HCT116 (cell line): ENCODE results near the gene TPBG. TPM values are rescaled to one million over a fixed set of nuclear protein-coding genes. Genes with fewer than 3 reads are reported as not detected.

Source experiments
- ATAC-seq: fragments of 200-7000 bp; cut with Tn5 transposase; 2 replicates; pipeline ENCODE4 v1.9.1; 2020; ENCODE audit warnings: mild to moderate bottlenecking, moderate library complexity
- BruUV-seq: library from RNA; stranded (reverse); fragments of 400-500 nt; replicated peaks from 2 replicates; lab custom pipeline; 2021; lab: Mats Ljungman, UMichigan
- CTCF ChIA-PET: fragments of 300-600 bp; sonication (Branson Sonifier 250); formaldehyde crosslinking; loops from one replicate; lab custom pipeline; 2021; ENCODE audit warnings: antibody characterized with exemption; lab: Charles Lee
- POLR2A ChIA-PET: fragments of 300-600, 350-600 bp; sonication (Branson Sonifier 250); formaldehyde crosslinking; loops from one replicate; lab custom pipeline; 2021; ENCODE audit warnings: antibody characterized with exemption; lab: Charles Lee
- RAD21 ChIA-PET, 2 experiments: fragments of 300-600 bp; sonication (Branson Sonifier 250); formaldehyde crosslinking; loops; one replicate each; lab custom pipeline; 2023; ENCODE audit warnings: low total read pairs in 2 of 2; ENCODE audit not compliant: uncharacterized antibody in 2 of 2, unreplicated experiment in 2 of 2, low non-redundant PET in 1 of 2; lab: Charles Lee
- DNase-seq: peaks from one replicate; pipeline ENCODE4 v3.0.0-alpha.2; 2010; ENCODE audit warnings: low read depth, low spot score
- H2AFZ ChIP-seq: fragments of 200-600 bp; shearing (Covaris generic), sonication (generic); 2 replicates; pipeline ENCODE4 v1.6.1; 2017; ENCODE audit warnings: low read depth, mixed run types, mixed read lengths, antibody characterized with exemption, low read length; ENCODE audit not compliant: poor library complexity, severe bottlenecking
- H3K27ac ChIP-seq: 2 replicates; pipeline ENCODE4 v1.5.1; 2012; ENCODE audit warnings: low read depth, low read length
- H3K27me3 ChIP-seq: fragments of 200-600 bp; sonication (generic); 2 replicates; pipeline ENCODE4 v1.6.1; 2016; ENCODE audit warnings: mixed run types, low read length, mixed read lengths; ENCODE audit not compliant: insufficient read depth
- H3K36me3 ChIP-seq, 2 experiments: fragments of 200-500 bp in 1 of 2; fragments of 200-600 bp in 1 of 2; sonication (Bioruptor generic) in 1 of 2; sonication (generic) in 1 of 2; 2 replicates each; pipeline versions ENCODE4 v1.5.1 to v1.6.1; 2014 to 2016; ENCODE audit warnings: low read length in 2 of 2, inconsistent platforms in 1 of 2, mixed read lengths in 1 of 2, mixed run types in 1 of 2; ENCODE audit not compliant: insufficient read depth in 2 of 2, control insufficient read depth in 1 of 2
- H3K4me1 ChIP-seq, 2 experiments: fragments of 200-600 bp in 1 of 2; sonication (generic) in 1 of 2; 2 replicates each; pipeline versions ENCODE4 v1.5.1 to v1.6.1; 2012 to 2017; ENCODE audit warnings: low read length in 2 of 2, inconsistent platforms in 1 of 2, mild to moderate bottlenecking in 1 of 2, mixed read lengths in 1 of 2, mixed run types in 1 of 2, moderate library complexity in 1 of 2; ENCODE audit not compliant: insufficient read depth in 2 of 2, control insufficient read depth in 1 of 2
- H3K4me2 ChIP-seq: fragments of 200-600 bp; sonication (generic); 2 replicates; pipeline ENCODE4 v1.6.1; 2017; ENCODE audit warnings: mixed run types, low read length, mixed read lengths
- H3K4me3 ChIP-seq, 2 experiments: fragments of 200-600 bp in 1 of 2; sonication (generic) in 1 of 2; replicated peaks in 1 of 2; 2 replicates each; pipeline ENCODE4 v1.5.1; 2011 to 2016; ENCODE audit warnings: low read length in 2 of 2, control low read depth in 1 of 2, low read depth in 1 of 2, mild to moderate bottlenecking in 1 of 2, mixed read lengths in 1 of 2, mixed run types in 1 of 2
- H3K79me2 ChIP-seq: fragments of 200-600 bp; sonication (generic); 2 replicates; pipeline ENCODE4 v1.6.1; 2017; ENCODE audit warnings: mild to moderate bottlenecking, mixed run types, low read length, moderate library complexity, mixed read lengths; ENCODE audit not compliant: insufficient read depth
- H3K9ac ChIP-seq: fragments of 200-600 bp; sonication (generic); 2 replicates; pipeline ENCODE4 v1.6.1; 2016; ENCODE audit warnings: low read length, mixed read lengths
- H3K9me2 ChIP-seq: fragments of 200-600 bp; sonication (generic), shearing (Covaris generic); 2 replicates; pipeline ENCODE4 v1.6.1; 2017; ENCODE audit warnings: mixed run types, mild to moderate bottlenecking, moderate library complexity; ENCODE audit not compliant: insufficient read depth
- H3K9me3 ChIP-seq, 2 experiments: fragments of 200-500 bp in 1 of 2; fragments of 200-600 bp in 1 of 2; sonication (Bioruptor generic) in 1 of 2; sonication (generic) in 1 of 2; 2 replicates each; pipeline ENCODE4 v1.6.1; 2014 to 2017; ENCODE audit warnings: low read length in 2 of 2, mixed read lengths in 2 of 2, inconsistent platforms in 1 of 2, low read depth in 1 of 2, mild to moderate bottlenecking in 1 of 2, mixed run types in 1 of 2, moderate library complexity in 1 of 2; ENCODE audit not compliant: control insufficient read depth in 1 of 2, insufficient read depth in 1 of 2
- H4K20me1 ChIP-seq: fragments of 200-600 bp; sonication (generic), shearing (Covaris generic); 2 replicates; pipeline ENCODE4 v1.6.1; 2017; ENCODE audit warnings: mixed run types, mild to moderate bottlenecking, moderate library complexity; ENCODE audit not compliant: insufficient read depth
- CTCF ChIP-seq, 3 experiments: fragments of 200-600 bp in 1 of 3; sonication (generic) in 1 of 3; IDR thresholded peaks in 2 of 3; conservative IDR thresholded peaks in 1 of 3; 2 replicates each; pipeline ENCODE4 v1.5.1; 2012 to 2017; ENCODE audit warnings: low read depth in 2 of 3, low read length in 2 of 3, antibody characterized with exemption in 1 of 3, borderline replicate concordance in 1 of 3, control low read depth in 1 of 3, mild to moderate bottlenecking in 1 of 3, mixed read lengths in 1 of 3, mixed run types in 1 of 3, moderate library complexity in 1 of 3; ENCODE audit not compliant: insufficient read depth in 1 of 3
- EGR1 ChIP-seq: IDR thresholded peaks from 2 replicates; pipeline ENCODE4 v1.6.1; 2012; ENCODE audit warnings: low read depth
- EZH2phosphoT487 ChIP-seq: fragments of 200-600 bp; IDR thresholded peaks from 2 replicates; pipeline ENCODE4 v1.6.1; 2018; ENCODE audit warnings: antibody characterized with exemption, borderline replicate concordance
- FOSL1 ChIP-seq: IDR thresholded peaks from 2 replicates; pipeline ENCODE4 v1.6.1; 2012; ENCODE audit warnings: low read depth
- JUND ChIP-seq: IDR thresholded peaks from 2 replicates; pipeline ENCODE4 v1.6.1; 2012
- MAX ChIP-seq: IDR thresholded peaks from 2 replicates; pipeline ENCODE4 v1.6.1; 2012
- POLR2A ChIP-seq: IDR thresholded peaks from 2 replicates; pipeline ENCODE4 v1.7.0; 2011; ENCODE audit warnings: borderline replicate concordance; ENCODE audit not compliant: insufficient read depth, insufficient read length; ENCODE audit errors: extremely low read depth
- POLR2AphosphoS5 ChIP-seq: IDR thresholded peaks from 2 replicates; pipeline ENCODE4 v1.6.1; 2011; ENCODE audit warnings: mild to moderate bottlenecking, low read depth, low read length, moderate library complexity
- RAD21 ChIP-seq: IDR thresholded peaks from 2 replicates; pipeline ENCODE4 v1.6.1; 2012; ENCODE audit warnings: low read depth, mild to moderate bottlenecking
- REST ChIP-seq: IDR thresholded peaks from 2 replicates; pipeline ENCODE4 v1.6.1; 2012; ENCODE audit warnings: low read depth
- SP1 ChIP-seq: IDR thresholded peaks from 2 replicates; pipeline ENCODE4 v1.6.1; 2012; ENCODE audit warnings: low read depth
- SRF ChIP-seq: IDR thresholded peaks from 2 replicates; pipeline ENCODE4 v1.6.1; 2012; ENCODE audit warnings: low read depth
- YY1 ChIP-seq: IDR thresholded peaks from 2 replicates; pipeline ENCODE4 v1.6.1; 2011; ENCODE audit warnings: low read length, low read depth, moderate library complexity, mild to moderate bottlenecking; ENCODE audit not compliant: insufficient replicate concordance; ENCODE audit errors: extremely low read depth
- ZBTB33 ChIP-seq: IDR thresholded peaks from 2 replicates; pipeline ENCODE4 v1.6.1; 2011; ENCODE audit warnings: mild to moderate bottlenecking, low read length, moderate library complexity; ENCODE audit not compliant: insufficient replicate concordance; ENCODE audit errors: extremely low read depth
- intact Hi-C: fragments of 100-400 bp; cut with micrococcal nuclease; formaldehyde crosslinking; loops from 2 replicates; pipeline ENCODE4 v1.10.0; 2022
- total RNA-seq: library from RNA; stranded (reverse); gene quantifications from one replicate; pipeline ENCODE4 v1.2.1, GENCODE V29; 2021; ENCODE audit not compliant: unreplicated experiment

The TPBG gene
- total RNA-seq, 1 experiment from 2014 or later, result 28.4 TPM

- ChIA-PET CTCF (no interaction called here), POLR2A (no interaction called here), RAD21 (no interaction called here)
- no peaks in the 10 kb centered on the region for H3K36me3 ChIP-seq
- no peak for DNase-seq
- intact Hi-C loops, result no loop called here
- H3K9ac ChIP-seq, result no peak overlapping the region
- H3K27ac ChIP-seq, result no peak overlapping the region
- H3K27me3 ChIP-seq, result no peaks in the 10 kb centered on the region
- H3K4me2 ChIP-seq, result no peak overlapping the region
- H4K20me1 ChIP-seq, result no peaks in the 10 kb centered on the region
- no peak for ATAC-seq
- no peaks in the 10 kb centered on the region for H3K9me2 ChIP-seq
- TF ChIP-seq SRF (no peak), YY1 (no peak), EGR1 (no peak), RAD21 (peak; percentile 41; the same call in 1 of the 2 replicates)
- no TSS peak for BruUV-seq
- no peaks in the 10 kb centered on the region for H3K9me3 ChIP-seq
- H3K4me3 ChIP-seq, result no peak overlapping the region
- no peaks in the 10 kb centered on the region for H3K79me2 ChIP-seq
- no peaks in the 10 kb centered on the region for H3K4me1 ChIP-seq
- H2AFZ ChIP-seq, result no peak overlapping the region
Measured at GRCh38 chr6:82374516-82374915, 10.9 kb downstream of the TPBG start.

GRCh38 chr6:82376636-82377035 lies 13.0 kb downstream of the TPBG start:
- CTCF ChIA-PET, result no interaction called here
- H3K36me3 ChIP-seq, result no peaks in the 10 kb centered on the region
- no peak for ATAC-seq
- no peak overlapping the region for H3K4me2 ChIP-seq
- intact Hi-C loops, result no loop called here
- BruUV-seq, result no TSS peak
- no peaks in the 10 kb centered on the region for H3K27me3 ChIP-seq
- no peak overlapping the region for H2AFZ ChIP-seq
- H3K79me2 ChIP-seq, result no peaks in the 10 kb centered on the region
- H3K9me2 ChIP-seq, result no peaks in the 10 kb centered on the region
- H3K4me3 ChIP-seq, result no peak overlapping the region
- no peak for DNase-seq
- RAD21 ChIA-PET, result no interaction called here
- no peak overlapping the region for H3K27ac ChIP-seq
- H3K9me3 ChIP-seq, result no peaks in the 10 kb centered on the region
- no peaks in the 10 kb centered on the region for H3K4me1 ChIP-seq
- no peak overlapping the region for H3K9ac ChIP-seq
- POLR2A ChIA-PET, result no interaction called here
- H4K20me1 ChIP-seq, result no peaks in the 10 kb centered on the region
- no peak for TF ChIP-seq POLR2A
- TF ChIP-seq CTCF (IDR thresholded peaks at IDR 0.05 in 2 of 3, conservative IDR thresholded peaks at IDR 0.05 in 1 of 3; ENCODE audit: borderline replicate concordance in 1 of 3, insufficient read depth in 1 of 3, low read depth in 2 of 3, low read length in 2 of 3), result no peak
- TF ChIP-seq REST, result no peak
- TF ChIP-seq POLR2AphosphoS5, result no peak
- TF ChIP-seq SRF, result no peak
- TF ChIP-seq EZH2phosphoT487, result no peak
- no peak for TF ChIP-seq SP1
- no peak for TF ChIP-seq ZBTB33
- TF ChIP-seq FOSL1, result no peak
- no peak for TF ChIP-seq MAX
- TF ChIP-seq JUND, result no peak
